GM19238 (cell line): ENCODE data around the gene PROCA1.
"Not testable (repeated sequence)": the region's sequence is repeated elsewhere in the genome, so short reads cannot be mapped to it uniquely, and the experiment has no call there.

ENCODE experiments used
- DNase-seq: peaks from one replicate; pipeline ENCODE4 v3.0.0; 2011; ENCODE audit warnings: low spot score; ENCODE audit not compliant: insufficient read length

PROCA1 gene

DNA sequence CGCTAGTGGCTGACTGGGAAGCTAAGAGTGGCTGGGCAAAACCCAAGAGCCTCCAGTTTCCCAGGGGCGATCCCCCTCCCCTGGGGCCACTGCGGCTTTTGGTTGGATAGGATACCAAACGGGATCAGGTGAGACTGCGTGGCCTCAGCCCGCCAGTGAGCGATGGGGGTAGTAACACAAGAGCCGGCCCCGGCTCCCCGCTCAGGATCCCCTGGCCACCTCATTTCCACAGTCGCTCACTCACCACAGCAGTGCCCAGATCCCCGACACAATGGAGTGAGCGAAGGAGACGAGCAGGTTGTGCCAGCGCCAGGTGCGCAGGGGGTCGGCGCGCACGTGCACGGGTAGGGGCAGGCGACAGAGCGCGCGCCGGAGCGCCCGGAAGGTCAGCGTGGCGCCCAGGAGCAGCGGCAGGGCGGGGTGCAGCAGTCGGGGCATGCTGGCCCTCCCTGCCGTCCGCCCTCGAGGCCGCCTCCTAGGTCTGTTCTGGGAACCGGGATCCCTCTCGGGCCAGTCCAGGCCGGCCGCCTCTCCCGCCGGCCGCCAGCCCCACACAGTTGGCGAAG lies 14.1 kb upstream of the PROCA1 start:
- no peak for DNase-seq

DNA sequence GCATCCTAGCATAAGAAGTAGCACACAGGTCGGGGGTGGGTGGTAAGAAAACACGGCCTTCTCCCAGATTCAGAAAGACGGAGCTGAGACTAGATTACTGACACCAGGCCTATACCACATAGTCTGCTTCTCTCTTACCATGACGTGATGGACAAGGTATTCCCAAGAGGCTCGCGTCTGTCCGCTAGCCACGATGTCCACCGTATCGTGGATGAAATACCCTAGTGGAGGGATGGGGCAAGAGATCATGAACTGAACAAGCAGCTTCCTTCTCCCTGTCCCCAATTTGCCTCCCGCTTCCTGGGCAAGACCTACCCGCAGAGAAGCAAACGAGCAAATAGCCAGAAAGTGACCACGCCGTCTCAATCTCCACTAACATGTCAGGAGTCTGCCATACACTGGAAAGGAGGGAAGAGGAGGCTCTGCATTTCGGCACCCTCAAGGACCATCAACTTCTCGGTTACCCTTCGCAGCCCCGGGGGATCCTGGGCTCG lies 13.5 kb upstream of the PROCA1 start:
- no peak for DNase-seq

DNA sequence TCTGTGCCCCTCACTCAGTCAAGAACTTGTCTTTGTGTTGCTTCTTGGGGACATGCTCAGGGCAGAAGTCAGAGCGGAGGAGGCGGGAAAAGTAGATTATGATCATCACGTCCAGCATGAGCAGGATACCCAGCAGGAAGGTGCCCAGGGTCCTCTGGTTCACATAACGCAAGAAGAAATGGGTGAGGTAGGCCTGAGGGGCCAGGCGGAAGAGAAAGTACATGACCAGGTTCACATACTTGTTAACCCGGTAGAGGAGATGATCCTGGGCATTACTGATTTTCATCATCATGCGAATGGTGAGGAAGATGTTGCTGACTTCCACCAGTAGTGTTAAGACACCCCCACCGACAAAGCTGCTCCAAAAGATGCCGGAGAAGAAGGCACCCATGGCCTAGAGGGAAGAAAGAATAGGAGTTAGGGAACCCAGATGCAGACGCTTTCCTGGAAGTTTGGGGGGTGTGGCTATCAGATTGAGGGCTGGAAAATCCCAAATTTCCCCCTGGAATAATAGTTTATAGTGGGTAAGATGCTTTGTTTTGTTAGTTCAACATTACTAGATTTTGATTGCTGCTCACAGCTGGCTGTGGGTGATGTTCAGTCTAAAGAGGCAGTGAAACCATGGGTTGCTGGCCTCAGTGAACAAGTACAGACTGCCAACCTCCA lies 12.9 kb upstream of the PROCA1 start:
- no peak for DNase-seq

DNA sequence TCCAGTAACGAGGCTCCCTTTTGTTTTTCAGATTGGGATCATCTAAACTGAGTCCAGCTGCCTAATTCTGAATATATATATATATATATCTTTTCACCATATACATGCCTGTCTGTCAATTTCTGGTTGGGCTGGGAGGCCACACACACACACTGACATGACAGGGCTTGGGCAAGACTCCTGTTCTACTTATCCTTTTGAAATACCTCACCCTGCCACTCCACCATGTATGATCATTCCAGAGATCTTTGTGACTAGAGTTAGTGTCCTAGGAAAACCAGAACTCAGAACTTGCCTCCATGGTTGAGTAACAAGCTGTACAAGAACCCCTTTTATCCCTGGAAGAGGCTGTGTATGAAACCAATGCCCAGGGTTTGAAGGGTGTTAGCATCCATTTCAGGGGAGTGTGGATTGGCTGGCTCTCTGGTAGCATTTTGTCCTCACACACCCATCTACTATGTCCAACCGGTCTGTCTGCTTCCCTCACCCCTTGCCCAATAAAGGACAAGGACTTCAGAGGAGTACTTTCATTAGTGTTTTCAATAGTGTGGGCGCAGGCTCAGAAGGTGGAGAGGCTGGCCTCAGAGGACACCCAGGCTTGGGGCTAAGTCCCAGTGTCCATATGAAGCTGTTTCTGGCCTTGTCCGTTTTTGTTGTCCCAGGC lies 12.3 kb upstream of the PROCA1 start:
- DNase-seq, result not testable (repeated sequence)

DNA sequence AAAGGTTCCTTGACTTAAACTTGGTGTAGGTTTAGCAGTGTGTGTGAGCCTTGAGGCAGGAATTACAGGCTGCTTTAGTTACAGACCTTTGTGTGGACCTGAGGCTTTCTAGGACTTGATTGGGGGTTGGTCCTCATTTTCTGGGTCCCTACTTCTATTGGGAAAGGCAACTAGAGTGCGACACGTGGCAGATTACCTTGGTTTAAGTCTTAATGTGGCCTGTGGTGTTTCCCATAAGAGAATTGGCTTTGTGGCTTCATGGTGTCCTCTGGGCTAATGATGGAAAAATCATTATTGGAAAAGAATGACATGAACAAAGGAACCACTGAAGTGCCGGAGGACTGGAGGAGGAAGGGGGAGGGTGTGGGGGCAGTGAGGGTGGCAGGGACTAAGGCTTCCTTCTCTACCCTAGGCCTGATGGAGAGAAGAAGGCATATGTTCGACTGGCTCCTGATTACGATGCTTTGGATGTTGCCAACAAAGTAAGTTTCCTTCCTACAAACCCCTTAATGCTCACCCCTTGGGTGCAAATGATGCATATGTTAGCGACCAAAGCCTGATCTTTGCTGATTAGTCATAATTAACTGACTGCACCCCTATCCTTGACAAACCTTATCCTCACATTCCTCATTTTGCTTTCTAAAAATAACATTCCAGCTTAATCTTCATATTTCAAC lies 11.6 kb upstream of the PROCA1 start:
- no peak for DNase-seq

DNA sequence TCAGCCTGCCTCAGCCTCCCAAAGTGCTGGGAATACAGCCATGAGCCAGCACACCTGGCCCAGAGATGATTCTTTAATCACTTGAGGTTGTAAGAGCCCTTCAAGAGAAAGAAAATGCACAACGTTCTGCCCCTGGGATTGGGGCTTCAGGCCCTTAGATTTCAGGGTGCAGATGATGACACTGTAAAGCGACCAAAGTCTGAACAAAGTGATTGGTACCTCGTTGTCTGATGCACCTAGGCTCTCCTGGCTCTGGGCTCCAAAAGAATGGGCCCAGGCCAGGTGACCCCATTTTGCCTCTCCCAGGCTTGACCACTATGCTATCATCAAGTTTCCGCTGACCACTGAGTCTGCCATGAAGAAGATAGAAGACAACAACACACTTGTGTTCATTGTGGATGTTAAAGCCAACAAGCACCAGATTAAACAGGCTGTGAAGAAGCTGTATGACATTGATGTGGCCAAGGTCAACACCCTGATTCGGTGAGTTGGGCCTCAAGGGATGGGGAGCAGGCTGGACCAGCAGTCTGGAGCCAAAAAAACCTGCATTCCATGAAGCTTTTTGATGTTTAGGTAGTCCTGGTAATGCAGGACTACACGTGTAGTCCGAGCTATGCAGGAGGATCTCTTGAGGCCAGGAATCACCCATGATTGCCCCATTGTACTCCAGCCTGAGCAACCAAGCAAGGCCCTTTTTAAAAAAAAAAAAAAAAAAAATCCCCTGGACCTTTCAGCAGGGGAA lies 10.9 kb upstream of the PROCA1 start:
- DNase-seq, result no peak

DNA sequence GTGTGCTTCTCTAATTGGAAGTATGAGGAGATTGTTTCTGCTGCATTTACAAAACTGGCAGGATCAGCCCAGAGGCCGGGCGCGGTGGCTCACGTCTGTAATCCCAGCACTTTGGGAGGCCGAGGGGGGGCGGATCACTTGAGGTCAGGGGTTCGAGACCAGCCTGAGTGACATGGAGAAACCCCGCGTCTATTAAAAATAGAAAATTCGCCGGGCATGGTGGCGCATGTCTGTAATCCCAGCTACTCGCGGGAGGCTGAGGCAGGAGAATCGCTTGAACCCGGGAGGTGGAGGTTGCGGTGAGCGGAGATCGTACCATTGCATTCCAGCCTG lies 9.3 kb upstream of the PROCA1 start:
- not testable (repeated sequence) for DNase-seq

DNA sequence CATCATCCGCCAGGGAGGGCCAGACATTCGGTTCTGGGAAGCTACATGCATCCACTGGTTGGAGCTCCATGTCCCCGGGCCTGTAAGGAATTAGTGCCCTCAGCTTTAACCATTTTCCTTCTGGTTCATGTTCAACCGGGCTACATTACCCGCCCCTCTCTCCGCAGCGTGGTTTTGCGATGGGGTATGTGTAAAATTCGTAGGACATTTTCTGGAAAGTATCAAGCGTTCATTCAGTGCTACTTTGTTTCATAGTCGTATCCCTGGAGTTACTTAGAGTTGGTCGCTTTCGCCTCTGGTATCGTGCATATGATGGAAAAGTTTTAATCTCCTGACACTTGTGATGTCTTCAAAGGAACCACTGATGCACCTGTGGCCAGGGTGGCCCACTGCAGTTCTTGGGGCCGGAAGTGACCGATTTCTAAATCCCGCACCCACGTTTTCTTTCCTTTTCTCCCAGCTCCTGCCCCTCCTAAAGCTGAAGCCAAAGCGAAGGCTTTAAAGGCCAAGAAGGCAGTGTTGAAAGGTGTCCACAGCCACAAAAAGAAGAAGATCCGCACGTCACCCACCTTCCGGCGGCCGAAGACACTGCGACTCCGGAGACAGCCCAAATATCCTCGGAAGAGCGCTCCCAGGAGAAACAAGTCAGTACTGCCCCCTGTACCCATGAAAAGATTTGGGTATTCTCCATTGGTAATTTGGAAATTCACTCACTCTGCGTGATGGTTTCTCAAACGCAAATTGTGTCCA lies 8.7 kb upstream of the PROCA1 start:
- DNase-seq, result no peak

DNA sequence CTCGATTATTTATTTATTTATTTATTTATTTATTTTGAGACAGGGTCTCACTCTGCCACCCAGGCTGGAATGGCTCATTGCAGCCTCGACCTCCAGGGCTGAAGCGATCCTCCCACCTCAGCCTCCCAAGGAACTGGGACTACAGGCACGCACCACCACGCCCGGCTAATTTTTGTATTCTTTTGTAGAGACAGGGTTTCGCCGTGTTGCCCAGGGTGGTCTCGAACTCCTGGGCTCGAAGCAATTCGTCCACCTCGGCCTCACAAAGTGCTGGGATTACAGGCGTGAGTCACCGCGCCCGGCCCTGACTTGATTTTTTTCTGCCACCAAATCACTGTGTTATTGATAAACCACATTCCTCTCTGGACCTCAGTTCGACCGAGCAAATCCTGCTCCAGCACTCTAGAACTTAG lies 7.3 kb upstream of the PROCA1 start:
- DNase-seq, result no peak

DNA sequence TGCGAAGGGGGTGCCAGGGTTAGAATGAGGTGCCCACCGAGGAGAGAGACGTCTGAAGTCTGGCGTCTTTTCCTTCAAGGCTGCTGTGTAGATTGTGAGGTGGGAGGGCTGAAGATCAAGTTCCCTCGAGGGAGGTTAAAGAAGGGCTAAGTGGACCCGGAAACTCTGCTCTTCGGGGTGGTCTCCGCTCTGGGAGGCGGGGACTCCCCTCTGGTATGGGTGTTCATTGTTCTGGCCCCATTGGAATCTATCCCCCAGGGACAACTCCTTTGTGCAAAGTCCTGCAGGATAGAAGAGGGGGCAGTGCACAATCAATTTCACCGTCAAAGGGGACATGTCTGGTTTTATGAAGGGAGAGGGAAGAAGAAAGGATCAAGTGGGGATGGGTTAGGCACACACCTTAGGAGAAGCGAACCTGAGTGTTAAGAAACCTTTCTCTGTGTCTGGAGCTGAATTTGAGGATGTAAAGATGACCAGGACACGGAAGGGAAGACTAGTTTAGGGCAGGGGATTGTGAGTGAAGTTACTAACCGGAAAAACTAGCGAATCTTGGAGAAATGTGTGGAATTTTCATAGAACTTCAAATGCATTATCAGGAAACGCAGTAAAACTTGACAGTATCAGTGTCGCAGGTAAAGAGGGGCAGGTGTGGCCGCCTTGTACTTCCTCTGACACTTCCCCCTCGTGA lies 6.8 kb upstream of the PROCA1 start:
- DNase-seq, result no peak

DNA sequence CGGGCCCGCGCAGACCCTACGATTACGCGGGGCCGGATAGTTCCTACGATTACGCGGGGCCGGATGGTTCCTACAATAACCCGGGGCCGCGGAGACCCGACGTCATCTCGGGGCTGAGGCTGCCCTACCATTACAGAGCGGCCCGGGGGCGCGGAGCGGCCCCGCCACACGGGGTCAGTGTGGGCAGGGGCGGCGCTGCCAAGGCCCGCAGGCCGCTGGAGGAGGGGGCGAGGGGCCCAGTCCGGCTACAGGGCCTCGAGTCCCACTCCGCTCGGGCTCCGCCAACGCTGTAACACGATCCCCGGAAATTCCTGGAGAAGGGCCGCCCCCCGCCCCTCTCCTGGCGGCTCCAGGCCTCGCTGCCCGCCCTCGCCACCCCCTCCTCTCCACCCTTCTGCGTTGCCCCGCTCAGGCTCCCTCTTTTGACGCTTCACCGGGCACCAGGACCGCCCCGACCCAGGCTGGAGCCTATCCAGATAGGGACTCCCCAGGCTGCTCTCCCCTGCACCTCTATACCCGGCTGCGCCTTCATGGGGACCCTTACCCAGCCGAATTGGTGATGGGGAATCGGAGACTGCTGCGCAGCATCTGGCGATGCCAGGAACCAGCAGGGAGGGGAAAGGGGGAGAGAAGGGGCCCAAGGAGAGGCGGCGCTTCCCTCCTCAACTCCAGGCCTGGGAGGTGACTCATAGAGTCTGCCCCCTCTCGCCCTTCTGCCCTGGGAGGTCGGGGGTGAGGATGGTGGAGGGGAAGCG lies 6.1 kb upstream of the PROCA1 start, which contains the start of gene RAB34:
RAB34 (minus strand) TSS at position 291 of the 755 bp plus-strand sequence. CDS start 602 bp downstream, outside the sequence.
- DNase-seq, result no peak

DNA sequence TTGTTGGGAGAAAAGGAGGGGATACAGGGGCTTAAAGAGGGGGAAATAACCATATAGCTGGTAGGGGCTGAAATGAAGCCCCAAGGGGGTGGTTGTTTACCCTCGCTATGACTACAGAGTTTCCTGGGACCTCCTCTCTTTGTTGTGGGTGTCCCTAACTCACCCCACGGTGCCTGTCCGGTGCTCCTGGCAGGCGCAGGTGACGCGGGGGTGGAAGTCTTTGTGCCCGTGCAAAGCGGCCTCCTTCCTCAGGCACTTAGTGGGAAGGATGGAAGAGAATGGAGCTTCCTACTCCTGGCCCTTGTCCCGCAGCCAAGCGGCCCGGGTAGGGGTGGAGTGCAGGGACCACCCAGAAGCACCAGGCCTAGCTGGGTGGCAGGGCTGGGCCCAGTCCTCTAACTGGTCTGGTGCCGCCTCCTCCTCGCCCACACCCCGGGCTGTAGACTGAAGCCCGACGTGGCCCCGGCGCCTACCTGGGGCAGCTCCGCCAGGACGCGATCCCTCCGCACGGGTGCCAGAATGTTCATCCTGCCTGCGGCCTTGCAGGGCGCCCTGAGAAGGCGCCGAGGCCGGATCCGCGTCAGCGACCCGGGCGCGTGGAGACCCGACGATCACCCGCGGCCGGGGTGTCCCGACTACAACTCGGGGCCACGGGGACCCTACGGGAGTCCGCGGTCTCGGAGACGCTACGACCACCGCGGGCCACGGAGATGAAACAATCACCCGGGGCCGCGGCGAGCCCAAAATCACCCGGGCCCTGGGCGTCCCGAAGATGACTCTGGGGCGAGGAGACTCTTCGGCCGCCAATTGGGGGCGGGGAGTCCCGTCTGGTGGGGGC lies 5.3 kb upstream of the PROCA1 start:
- no peak for DNase-seq

DNA sequence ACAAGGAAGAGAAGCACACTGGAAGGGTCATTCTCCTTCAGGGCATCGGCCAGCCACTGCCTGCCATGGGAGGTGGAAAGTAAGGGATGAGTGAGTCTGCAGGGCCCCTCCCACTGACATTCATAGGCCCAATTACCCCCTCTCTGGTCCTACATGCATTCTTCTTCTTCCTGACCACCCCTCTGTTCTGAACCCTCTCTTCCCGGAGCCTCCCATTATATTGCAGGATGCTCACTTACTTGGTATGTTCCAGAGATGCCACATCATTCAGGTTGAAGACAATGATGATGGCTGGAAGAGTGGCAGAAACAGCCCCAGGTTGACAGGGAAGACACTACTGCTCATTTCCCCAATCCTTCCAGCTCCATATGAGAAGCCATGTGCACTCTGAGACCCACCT lies 3.5 kb upstream of the PROCA1 start:
- no peak for DNase-seq

DNA sequence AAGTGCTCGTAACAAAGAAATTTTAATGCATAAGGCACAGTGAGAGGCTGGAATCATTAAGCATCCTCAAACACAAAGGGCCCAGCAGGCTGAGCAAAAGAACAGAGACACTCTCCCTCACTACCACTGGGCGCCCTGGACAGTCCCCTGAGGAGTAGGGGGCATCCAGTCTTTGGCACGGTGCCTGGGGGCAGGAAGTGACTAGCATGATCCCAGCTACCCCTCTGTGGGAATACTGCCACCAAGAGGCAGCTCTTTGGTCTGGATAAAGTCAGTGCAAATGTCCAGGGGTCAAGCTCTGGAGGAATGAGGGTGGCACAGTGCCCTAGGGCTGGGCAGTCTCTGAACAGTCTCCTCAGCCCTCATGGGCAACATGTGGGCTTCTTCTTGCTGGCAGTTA lies 2.6 kb upstream of the PROCA1 start:
- DNase-seq, result no peak

DNA sequence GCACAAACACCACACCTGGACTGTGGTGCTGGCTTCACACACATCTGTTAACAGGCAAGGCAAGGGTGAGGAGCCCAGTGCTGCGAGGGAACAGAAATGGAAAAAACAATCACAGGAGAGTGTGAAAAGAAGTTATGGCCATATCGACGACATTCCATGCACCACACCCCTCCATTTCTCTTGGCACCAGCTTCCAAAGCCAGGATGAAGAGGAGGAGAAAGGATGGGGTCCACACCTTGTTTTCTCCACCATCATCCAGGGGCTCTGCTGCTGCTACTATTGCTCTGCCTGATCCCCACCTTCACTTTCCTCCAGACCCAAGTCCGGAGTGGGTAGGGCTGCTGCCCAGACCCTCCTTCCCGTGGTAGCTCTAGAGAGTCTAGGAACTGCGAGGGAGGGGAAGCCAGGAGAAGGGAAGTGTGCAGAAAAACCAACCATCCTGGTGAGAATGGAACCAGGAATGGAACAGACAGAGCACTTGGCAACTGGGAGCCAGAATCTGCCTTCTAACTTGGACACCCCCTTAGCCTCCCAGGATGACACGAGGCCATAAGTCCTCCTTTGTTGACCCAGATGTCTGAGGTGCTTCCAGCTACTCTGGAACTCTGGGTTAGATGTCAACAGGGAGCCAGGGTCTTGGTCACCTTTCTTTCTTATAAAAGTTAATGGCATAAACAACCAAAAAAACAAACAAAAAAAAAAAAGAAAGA lies 1.2 kb upstream of the PROCA1 start:
- DNase-seq, result no peak

DNA sequence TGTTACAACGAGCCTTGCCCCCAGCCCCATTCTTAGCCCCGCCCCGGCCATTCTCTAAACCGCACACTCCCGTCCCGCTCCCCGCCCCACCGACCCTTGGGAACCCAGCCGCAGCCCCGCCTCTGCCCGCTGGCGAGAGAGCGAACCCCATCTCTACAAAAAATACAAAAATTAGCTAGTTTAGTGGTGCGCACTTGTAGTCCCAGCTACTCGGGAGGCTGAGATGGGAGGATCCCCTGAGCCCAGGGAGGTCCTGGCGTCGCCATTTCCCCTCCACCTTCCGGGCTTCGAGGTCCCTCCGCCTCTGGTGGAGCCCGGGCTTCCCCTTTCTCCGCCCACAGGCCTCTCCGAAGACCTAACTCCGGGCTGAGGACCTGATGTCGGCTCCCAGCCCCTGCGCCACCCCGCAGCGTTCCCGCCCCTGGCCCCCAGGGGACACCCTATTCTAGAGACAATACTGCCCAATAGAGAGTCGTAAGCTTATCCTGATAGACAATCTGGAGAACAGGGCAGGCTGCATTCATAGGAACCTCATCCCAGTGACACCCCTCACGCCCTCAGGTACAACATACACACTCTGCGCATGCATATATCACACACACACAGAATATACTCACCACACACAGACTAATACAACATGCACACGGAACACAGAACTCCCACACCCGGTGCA lies 480 bp upstream of the PROCA1 start:
- DNase-seq, result peak; percentile 75
